LoVo (cell line): ENCODE results near the gene FAF1.
"Not testable (repeated sequence)": the region's sequence is repeated elsewhere in the genome, so short reads cannot be mapped to it uniquely, and the experiment has no call there.

ENCODE experiments used
- DNase-seq: peaks from one replicate; pipeline ENCODE4 v3.0.0-alpha.2; 2016; ENCODE audit warnings: low spot score

FAF1 gene

DNA sequence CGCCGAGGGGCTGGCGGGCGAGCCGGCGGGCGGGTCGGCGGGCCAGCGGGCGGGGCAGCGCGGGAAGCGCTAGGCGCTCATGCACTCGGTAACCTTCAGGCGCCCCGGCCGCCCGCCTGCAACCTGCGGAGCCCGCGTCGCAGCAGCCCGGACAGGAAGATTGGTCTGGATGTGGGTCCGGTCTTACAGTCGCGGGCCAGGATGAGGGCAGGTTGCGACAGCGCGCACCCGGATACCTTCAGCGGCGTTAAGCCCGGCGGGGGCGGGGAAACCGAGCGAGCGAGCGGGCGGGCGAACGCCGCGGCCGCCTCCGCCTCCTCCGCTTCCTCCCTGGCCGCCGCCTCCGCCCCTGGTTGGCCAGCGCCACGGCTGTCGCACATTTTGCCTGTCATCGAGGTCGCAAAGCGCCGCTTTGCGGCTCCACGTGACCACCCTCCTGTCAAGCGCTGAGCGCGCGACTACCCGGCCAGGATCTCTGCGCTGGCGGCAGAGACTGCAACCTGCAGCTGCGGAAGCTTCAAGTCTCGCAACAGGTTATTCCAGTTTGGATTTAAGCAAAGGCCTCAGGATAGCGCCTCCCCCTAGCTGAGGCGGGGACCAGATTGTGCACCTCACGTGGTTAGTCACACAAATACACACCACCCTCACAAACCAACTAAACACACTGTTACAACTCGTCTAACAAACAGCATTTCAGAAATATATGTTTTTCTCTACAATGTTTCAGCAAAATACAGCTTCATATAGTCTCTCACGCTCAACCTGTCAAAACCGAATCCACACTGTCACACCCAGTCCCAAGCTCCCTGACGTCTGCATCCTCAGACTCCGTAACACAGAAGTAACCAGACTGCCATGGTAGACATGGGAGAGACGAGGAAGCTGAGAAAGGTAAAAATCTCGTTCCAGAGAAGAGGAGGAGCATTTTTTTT, at the start of gene FAF1:
TSS of gene FAF1 (minus strand) at position 355 of the 932 bp plus-strand sequence. CDS start 456 bp downstream, outside the sequence.
- peak; percentile 95 for DNase-seq

DNA sequence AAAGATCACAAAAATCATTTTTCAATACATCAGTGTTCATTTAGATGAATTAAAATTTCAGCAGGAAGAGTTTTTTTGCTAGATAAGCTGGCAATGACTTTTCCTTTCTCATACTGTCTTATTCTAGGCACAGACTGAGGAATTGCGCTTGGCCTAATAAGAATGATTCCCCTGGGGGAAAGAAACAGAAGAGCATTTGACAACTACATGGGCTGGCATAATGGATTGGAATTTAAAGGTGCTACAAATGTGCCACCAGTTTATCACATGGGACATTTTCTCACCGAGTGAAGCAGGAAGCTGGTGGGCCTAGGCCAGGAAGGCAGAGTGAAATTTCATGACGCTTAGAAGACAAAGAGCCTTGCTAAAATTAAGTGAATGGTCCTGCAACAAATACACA, 49.3 kb upstream of the FAF1 start:
- DNase-seq, result no peak

DNA sequence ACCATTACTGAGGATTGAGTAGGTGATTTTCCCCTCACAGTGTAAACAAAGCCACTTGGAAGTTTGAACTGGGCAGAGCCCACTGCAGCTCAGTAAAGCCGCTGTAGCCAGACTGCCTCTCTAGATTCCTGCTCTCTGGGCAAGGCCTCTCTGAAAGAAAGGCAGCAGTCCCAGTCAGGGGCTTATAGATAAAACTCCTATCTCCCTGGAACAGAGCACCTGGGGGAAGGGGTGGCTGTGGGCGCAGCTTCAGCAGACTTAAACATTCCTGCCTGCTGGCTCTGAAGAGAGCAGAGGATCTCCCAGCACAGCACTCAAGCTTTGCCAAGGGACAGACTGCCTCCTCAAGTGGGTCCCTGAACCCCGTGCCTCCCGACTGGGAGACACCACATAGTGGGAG, 45.5 kb upstream of the FAF1 start:
- not testable (repeated sequence) for DNase-seq

DNA sequence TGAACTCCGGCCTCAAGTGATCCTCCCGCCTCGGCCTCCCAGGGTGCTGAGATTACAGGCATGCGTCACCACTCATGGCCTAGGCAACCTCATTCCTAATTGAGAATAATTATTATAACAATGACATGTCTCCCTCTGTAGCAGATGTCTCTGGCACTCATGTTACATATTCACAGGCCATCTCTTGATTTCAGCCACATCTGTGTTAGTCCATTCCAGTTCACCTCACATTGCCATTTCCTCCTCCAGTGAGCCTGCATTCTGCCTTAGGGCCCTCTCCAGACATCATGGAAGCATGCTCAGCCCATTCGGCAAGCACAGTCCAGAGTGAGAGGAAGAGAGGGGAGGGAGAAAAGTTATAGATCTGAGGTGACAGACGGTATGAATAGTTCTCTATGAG, 42.4 kb upstream of the FAF1 start:
- no peak for DNase-seq

DNA sequence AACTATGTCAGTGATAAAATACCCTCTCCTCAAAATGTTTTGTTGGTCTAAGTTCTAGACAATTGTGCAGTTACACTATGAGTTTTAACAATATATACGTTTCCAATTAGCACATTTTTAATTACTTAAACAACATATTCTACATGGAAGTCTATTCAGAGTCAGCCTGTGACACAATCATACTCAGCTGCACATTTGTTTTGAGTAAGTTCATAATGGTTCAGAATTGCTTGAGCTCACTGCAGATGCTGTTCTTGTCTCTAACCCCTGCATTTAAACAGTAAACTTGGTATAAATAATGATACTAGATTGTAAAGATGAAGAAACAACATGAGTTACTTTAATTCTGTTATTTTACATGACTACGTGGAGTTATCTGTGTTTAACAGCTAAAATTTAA, 40.6 kb upstream of the FAF1 start:
- no peak for DNase-seq

DNA sequence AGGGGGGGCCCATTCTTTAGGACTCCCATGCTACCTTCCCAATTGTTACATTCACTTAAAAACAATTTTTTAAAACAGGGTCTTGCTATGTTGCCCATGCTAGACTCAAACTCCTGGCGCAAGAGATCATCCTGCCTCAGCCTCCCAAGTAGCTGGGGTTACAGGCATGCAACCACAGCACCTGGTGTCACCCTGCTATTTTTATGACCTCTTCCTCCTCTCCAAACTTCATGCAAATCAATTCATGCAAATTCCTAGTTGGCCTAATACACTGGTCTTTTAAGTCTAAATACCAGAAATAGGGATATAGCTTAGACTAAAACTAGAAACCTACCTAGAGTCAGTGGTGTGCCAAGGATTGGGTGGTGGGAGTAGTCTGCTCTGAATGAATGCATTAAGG, 40.1 kb upstream of the FAF1 start:
- no peak for DNase-seq

DNA sequence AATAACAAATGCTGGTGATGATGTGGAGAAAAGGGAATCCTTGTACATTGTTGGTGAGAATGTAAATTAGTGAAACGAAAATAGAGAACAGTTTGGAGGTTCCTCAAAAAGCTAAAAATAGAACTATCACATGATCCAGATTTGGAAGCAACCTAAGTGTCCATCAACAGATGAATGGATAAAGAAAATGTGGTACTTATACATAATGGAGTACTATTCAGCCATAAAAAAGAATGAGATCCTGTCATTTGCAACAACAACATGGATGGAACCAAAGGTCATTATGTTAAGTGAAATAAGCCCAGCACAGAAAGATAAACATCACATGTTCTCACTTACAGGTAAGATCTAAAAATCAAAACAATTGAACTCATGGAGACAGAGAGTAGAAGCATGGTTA, 39.3 kb upstream of the FAF1 start:
- not testable (repeated sequence) for DNase-seq

DNA sequence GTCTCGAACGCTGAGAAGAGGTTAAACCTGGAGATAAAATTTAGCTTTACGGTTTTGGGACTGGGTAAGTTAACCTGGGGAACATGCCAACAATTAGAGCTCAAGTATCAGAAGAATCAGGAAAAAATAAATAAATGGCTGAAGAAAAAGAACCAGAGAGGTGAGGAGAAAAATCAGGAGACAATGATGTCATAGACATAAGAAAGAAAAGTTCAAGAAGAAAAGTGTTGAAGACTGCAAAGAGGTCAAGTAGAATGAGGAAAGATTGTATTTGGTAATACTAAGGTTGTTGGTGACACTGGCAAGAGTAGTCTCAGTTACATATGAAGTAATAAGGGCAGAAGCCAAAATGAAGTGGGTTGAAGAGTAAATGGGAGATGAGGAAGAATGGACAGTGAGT, 36.0 kb upstream of the FAF1 start:
- no peak for DNase-seq

DNA sequence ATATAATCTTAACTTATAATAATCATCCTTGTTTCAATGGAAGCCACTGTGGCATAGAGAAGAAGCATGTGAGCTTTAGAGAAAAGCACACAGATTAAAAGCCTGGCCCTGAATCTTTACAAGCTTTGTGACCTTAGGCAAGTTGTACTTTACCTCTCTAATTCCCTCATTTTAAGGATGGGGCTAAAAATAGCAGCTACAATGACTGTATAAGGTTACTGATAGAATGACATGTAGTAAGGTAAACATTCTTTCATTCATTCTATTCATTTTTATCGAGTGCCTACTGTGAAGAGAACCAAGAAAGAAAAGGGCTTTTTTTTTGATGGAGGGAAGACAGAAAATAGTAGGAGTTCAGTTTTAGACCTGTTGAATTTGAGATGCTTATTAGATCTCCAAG, 35.6 kb upstream of the FAF1 start:
- no peak for DNase-seq

DNA sequence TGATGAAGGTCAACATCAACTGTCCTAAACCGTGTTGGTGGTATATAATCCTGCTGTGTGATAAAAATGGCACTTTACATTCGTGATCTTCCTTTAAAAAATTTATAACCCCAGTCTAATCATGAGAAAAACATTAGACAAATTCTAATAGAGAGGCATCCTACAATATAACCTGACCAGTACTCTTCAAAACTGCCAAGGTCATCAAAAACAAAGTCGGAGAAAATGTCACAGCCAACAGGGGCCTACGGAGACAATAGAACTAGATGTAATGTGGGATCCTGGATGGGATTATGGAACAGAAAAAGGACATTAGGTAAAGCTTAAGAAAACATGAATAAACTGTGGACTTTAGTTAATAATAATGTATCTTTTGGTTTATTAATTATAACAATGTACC, 34.9 kb upstream of the FAF1 start:
- no peak for DNase-seq

DNA sequence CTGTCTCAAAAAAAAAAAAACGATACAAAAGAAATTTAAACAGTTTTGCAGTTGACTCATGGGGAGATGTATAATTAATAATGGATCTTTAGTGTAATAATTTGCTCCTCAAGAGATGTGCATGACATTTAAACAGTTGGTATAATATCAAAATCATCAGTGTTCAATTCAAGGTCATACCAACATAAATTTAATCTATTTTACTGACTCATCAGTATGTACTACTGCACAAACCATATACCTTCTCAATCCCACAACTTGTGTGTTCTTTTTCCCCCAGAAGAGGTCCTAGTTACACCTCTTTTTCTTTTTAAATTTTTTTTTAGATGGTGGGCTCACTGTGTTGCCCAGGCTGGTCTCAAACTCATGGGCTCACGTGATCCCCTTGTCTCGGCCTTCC, 33.6 kb upstream of the FAF1 start:
- DNase-seq, result no peak

DNA sequence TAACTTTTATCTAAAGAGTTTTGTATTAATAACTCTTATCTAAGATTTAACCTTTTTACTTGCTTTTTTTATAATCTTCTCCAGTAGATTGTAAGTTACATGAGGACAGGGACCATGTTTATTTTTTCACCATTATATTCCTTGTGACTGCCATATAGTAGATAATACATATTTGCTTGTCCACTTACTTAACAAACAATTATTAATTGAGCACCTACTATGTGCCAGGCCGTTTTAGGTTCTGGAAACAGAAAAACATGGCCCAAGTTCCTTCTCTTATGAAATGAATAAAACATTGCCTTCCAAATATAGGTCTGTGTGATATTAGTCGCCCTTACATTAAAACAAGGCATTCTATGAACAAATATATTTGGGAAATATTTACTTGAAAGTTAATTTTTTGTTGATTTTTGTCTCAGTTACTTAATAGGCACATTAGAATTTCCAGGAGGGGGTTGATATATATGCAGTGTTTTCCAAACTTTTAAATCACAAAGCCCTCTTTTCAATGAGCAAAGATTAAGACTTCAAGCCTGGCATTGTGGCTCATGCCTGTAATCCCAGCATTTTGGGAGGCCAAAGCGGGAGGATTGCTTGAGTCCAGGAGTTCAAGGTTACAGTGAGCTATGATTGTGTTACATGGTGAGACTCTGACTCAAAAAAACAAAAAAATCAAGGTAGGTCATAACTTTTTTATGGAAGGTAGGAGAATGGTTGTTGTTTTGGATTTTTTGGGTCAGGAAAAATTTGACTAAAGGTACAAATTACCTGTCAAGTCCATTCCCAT, 32.7 kb upstream of the FAF1 start:
- no peak for DNase-seq

DNA sequence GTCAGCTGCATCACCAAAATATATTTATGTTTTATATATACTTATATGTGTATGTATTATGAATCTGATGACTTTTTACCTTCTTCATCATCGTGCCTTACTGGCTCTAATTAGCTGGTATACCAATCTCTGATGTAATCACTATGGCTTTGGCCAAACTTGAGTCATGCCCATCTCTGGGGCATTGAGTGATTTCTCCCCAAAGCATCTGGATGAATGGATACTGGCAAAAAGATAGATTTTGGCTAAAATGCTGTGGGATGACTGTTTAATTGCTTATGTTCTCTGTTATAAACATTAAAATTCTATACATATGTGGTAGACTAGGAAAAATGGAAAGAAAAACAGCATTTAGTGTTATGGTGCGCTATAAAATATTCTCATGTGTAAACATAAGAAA, 29.6 kb upstream of the FAF1 start:
- no peak for DNase-seq

DNA sequence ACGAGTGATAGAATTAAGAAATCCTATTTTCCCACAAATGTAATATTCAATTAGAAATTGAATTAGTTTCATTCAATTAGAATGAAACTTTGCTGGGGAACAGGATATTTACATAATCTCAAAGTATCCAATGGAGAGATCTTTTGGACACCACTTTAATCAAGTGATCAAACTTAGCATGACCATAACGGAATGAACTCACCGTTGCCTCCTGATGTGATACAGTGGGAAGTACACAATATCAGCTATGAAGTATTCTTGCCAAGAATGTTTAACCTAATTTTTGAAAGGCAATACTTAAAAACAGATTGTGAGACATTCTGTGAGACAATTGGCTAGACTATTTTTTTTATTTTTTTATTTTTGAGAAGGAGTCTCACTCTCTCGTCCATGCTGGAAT, 26.6 kb upstream of the FAF1 start:
- no peak for DNase-seq

DNA sequence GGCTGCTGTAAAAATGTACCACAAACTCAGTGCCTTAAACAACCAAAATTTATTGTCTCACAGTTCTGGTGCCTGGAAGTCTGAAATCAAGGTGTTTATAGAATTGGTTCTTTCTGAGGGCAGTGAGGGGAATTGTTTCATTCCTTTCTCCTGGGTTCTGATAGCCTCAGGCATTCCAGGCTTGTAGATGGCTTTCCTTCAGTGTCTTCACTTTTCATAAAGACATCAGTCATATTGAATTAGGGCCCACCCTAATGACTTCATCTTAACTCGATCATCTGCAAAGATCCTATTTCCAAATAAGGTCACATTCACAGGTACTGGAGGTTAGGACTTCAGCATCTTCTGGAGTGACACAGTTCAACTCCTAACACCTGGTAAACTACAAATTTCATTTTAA, 25.0 kb upstream of the FAF1 start:
- DNase-seq, result no peak

DNA sequence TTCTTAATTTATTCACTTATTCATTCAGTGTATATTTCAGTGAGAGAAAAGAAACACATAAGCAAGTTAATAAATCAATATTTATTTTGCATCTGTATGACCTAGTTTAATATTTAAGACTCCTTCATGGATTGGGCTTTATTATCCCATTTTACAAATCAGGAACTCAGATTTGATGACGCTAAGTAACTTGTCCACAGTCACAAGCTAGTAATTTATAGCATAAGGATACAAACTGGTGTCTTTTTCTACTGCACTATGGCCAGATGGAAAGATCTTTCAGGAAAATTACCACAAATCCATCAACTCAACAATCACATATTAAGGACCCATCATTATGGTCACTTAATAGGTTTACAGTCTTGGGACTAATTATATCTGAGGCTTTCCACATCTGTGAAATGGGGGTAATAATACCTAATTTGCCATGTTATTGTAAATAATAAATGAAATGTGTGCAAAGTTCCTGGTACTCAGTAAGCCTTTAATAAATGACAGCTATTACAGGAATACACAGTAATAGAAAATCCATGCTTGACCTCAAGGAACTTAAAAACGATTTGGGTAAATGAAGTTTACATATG, 23.2 kb upstream of the FAF1 start:
- no peak for DNase-seq

DNA sequence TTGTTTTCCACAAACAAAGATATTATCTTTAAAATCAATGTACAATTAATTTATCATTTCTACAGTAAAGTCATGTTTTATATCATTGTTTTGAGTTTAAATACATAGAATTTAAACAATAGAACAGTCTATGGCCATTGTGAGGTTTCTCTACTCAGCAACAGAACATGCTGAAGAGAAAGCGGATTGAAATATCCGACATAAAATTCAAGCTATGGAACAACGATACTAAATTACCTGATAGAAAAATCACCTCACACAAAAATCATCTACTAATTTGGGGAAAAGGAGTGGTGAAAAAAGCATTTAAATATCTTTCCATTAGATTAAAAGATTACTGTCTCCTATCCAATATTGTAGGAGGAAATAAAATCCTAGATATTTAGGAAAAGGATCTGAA, 22.5 kb upstream of the FAF1 start:
- DNase-seq, result no peak

DNA sequence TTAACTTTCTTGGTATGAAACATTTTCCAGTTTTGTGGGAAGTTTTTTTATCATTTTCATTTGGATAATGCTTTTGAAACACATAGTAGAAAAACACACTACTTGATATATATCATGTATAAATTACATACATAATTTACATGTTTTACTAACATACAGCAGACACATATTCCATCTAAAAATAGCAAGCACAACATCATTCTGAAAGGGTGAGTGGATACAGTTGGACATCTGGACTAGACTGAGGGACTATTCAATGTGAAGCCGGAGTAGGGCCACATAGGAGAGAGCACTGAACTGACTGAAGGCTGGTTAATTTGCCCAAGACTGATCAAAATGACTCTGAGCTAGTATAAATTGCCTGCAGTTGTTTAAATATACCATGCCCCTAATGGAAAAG, 21.7 kb upstream of the FAF1 start:
- no peak for DNase-seq

DNA sequence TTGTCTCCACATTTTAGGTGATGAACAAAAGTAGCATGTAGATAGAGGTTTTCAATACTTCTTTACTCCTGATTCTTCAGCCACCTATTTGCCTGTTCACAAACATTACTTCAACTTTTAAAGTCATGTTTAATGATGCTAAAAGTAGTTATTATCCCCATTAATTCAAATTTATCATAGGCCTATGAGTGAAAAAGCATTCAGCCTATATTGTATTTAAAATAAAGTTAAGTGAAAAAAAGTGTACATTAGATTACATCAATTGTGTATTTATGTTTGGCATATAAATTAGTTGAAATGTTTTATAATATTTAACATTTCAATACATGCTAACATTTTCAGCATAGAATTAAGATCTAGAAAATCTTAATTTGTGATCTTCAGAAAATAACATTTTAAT, 20.4 kb upstream of the FAF1 start:
- no peak for DNase-seq

DNA sequence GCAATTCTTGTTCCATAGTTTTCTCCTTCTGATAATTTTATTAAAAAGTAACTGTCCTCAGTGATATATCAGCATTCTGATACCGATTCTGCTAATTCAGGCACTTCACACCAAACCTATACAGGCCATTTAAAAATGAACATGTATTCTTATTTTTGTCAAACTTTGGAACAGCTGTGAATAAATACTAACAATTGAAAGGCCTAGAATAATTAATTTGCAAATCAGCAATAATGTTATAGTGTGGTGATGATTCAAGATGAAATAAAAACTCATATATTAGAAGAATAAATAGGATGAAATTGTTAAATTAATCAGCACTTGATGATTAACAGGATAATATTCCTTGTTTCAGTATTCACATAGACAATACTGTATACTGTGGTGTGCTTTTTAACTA, 19.9 kb upstream of the FAF1 start:
- DNase-seq, result no peak

DNA sequence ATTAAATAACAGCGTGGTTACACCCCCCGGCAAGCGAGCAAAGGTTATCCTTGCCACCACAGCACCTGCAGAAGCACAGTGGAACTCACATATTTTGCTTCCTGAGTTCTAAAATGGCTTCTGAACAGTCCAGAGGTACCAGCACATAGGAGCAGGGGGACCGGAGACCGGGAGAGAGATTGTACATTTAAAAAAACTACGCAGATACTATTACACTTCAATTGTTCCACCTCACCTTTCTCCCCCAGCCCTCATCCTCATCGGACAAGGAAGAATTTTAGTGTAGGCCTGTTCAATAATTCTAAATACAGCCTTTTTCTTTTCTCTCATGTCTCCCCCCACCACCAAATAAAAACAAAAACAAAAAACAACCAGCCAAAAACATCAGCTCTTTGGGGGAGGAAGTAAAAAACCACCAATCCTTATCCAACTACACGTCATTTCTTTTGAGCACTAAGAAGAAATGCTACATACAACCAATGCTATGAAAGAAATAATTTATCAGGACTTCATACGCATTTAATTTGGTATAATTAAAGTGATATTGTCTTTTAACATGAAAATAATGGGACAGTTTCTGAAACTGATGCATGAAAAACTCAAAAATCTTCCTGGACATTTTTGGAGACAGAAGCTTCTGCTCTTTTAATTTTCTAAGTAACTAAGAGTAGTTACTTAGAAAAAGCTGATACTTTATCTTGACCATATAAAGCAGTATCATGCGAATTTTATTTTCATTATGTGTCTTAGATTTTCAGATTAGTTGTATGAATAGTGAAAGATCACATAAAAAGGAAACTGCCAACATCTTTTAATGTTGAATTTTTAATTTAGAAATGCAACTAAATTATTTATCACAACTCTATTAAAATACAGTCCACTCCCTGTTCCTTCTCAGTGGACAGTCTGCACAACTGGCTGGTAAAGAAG, 19.1 kb upstream of the FAF1 start:
- DNase-seq, result peak; percentile 30
